Measurements from ENCODE around the gene ARHGEF7. TPM values are rescaled to one million over a fixed set of nuclear protein-coding genes. Genes with fewer than 3 reads are reported as not detected.

Gene ARHGEF7
- total and polyA plus RNA-seq, 2 experiments from 2014 or later: 30.1 to 46.8 TPM

- Histone ChIP-seq H3K9me3 (ENCODE audit: low read depth) (no peaks in the 10 kb centered on the region), H3K4me2 (no peak overlapping the region), H3K9me2 (replicated peaks; ENCODE audit: insufficient read depth) (no peaks in the 10 kb centered on the region), H3K79me2 (no peaks in the 10 kb centered on the region), H3K27ac (no peak overlapping the region), H3K36me3 (replicated peaks; ENCODE audit: insufficient read depth, low read depth) (no peaks in the 10 kb centered on the region), H3K4me1 (ENCODE audit: insufficient read depth) (no peaks in the 10 kb centered on the region), H3K4me3 (no peak overlapping the region), H4K20me1 (ENCODE audit: insufficient read depth, poor library complexity, severe bottlenecking) (no peaks in the 10 kb centered on the region), H2AFZ (no peak overlapping the region), H3K27me3 (no peaks in the 10 kb centered on the region)
- TF ChIP-seq CTCF (IDR thresholded peaks at IDR 0.05; ENCODE audit: poor library complexity) (no peak), EZH2 (IDR thresholded peaks at IDR 0.05; ENCODE audit: borderline replicate concordance) (no peak), EZH2phosphoT487 (IDR thresholded peaks at IDR 0.05; ENCODE audit: low read depth, severe bottlenecking, unreplicated experiment) (no peak)
- no peak for DNase-seq (ENCODE audit: low spot score)
- 96% methylated on average over 7 of the region's 7 CpGs for WGBS (ENCODE audit: low lambda C conversion rate, missing lambda C conversion rate)
Observed at GRCh38 chr13:111322916-111323331, 207.8 kb downstream of the ARHGEF7 start.

- Histone ChIP-seq H3K4me1 (ENCODE audit: insufficient read depth) (no peaks in the 10 kb centered on the region), H3K79me2 (no peaks in the 10 kb centered on the region), H3K9me2 (replicated peaks; ENCODE audit: insufficient read depth) (no peaks in the 10 kb centered on the region), H2AFZ (no peak overlapping the region), H3K27ac (no peak overlapping the region), H3K4me3 (no peak overlapping the region), H4K20me1 (ENCODE audit: insufficient read depth, poor library complexity, severe bottlenecking) (no peaks in the 10 kb centered on the region), H3K27me3 (no peaks in the 10 kb centered on the region), H3K4me2 (no peak overlapping the region), H3K9me3 (ENCODE audit: low read depth) (no peaks in the 10 kb centered on the region), H3K36me3 (replicated peaks; ENCODE audit: insufficient read depth, low read depth) (no peaks in the 10 kb centered on the region)
- no peak for DNase-seq (ENCODE audit: low spot score)
- no peak for TF ChIP-seq EZH2phosphoT487 (IDR thresholded peaks at IDR 0.05; ENCODE audit: low read depth, severe bottlenecking, unreplicated experiment)
- 89% methylated on average over 14 of the region's 14 CpGs for WGBS (ENCODE audit: low lambda C conversion rate, missing lambda C conversion rate)
Observed at GRCh38 chr13:111323549-111323948, 208.4 kb downstream of the ARHGEF7 start.

GRCh38 chr13:111323950-111324651 lies 209.0 kb downstream of the ARHGEF7 start:
- Histone ChIP-seq H3K27me3 (no peaks in the 10 kb centered on the region), H3K27ac (no peak overlapping the region), H3K79me2 (no peaks in the 10 kb centered on the region), H4K20me1 (ENCODE audit: insufficient read depth, poor library complexity, severe bottlenecking) (no peaks in the 10 kb centered on the region), H3K4me2 (no peak overlapping the region), H3K4me1 (ENCODE audit: insufficient read depth) (no peaks in the 10 kb centered on the region), H3K9me3 (ENCODE audit: low read depth) (no peaks in the 10 kb centered on the region), H3K9me2 (replicated peaks; ENCODE audit: insufficient read depth) (no peaks in the 10 kb centered on the region), H3K36me3 (replicated peaks; ENCODE audit: insufficient read depth, low read depth) (no peaks in the 10 kb centered on the region), H2AFZ (no peak overlapping the region), H3K4me3 (no peak overlapping the region)
- WGBS (ENCODE audit: low lambda C conversion rate, missing lambda C conversion rate): 87% methylated on average over 17 of the region's 17 CpGs
- TF ChIP-seq CTCF (IDR thresholded peaks at IDR 0.05; ENCODE audit: poor library complexity) (no peak), EZH2phosphoT487 (IDR thresholded peaks at IDR 0.05; ENCODE audit: low read depth, severe bottlenecking, unreplicated experiment) (no peak), EZH2 (IDR thresholded peaks at IDR 0.05; ENCODE audit: borderline replicate concordance) (no peak)
- no peak for DNase-seq (ENCODE audit: low spot score)

- no peaks in the 10 kb centered on the region for H4K20me1 ChIP-seq (ENCODE audit: insufficient read depth, poor library complexity, severe bottlenecking)
- TF ChIP-seq CTCF (IDR thresholded peaks at IDR 0.05; ENCODE audit: poor library complexity) (no peak), EZH2 (IDR thresholded peaks at IDR 0.05; ENCODE audit: borderline replicate concordance) (no peak), EZH2phosphoT487 (IDR thresholded peaks at IDR 0.05; ENCODE audit: low read depth, severe bottlenecking, unreplicated experiment) (no peak)
- no peak overlapping the region for H3K4me3 ChIP-seq
- H3K27ac ChIP-seq: no peak overlapping the region
- no peaks in the 10 kb centered on the region for H3K9me3 ChIP-seq (ENCODE audit: low read depth)
- no peaks in the 10 kb centered on the region for H3K4me1 ChIP-seq (ENCODE audit: insufficient read depth)
- no peaks in the 10 kb centered on the region for H3K9me2 ChIP-seq (replicated peaks; ENCODE audit: insufficient read depth)
- DNase-seq (ENCODE audit: low spot score): no peak
- H3K4me2 ChIP-seq: no peak overlapping the region
- 94% methylated on average over 14 of the region's 14 CpGs for WGBS (ENCODE audit: low lambda C conversion rate, missing lambda C conversion rate)
- no peaks in the 10 kb centered on the region for H3K79me2 ChIP-seq
- no peak overlapping the region for H2AFZ ChIP-seq
- no peaks in the 10 kb centered on the region for H3K36me3 ChIP-seq (replicated peaks; ENCODE audit: insufficient read depth, low read depth)
- H3K27me3 ChIP-seq: no peaks in the 10 kb centered on the region
Observed at GRCh38 chr13:111324736-111325135, 209.6 kb downstream of the ARHGEF7 start.
